PC-9 (cell line): ENCODE results near the gene ANXA3. TPM values are rescaled to one million over a fixed set of nuclear protein-coding genes. Genes with fewer than 3 reads are reported as not detected.

ENCODE experiments used
- BruUV-seq: library from RNA; stranded (reverse); fragments of 400-500 nt; replicated peaks from 2 replicates; lab custom pipeline; 2021; lab: Mats Ljungman, UMichigan
- CTCF ChIA-PET: fragments of 300-600 bp; sonication (Branson Sonifier 250); formaldehyde crosslinking; loops from one replicate; lab custom pipeline; 2022; ENCODE audit warnings: antibody characterized with exemption; lab: Charles Lee
- POLR2A ChIA-PET: fragments of 300-600 bp; sonication (Branson Sonifier 250); formaldehyde crosslinking; loops from one replicate; lab custom pipeline; 2022; ENCODE audit warnings: antibody characterized with exemption; ENCODE audit not compliant: unreplicated experiment; lab: Charles Lee
- DNase-seq, 2 experiments: peaks; one replicate each; pipeline versions ENCODE4 v3.0.0 to v3.0.0-alpha.2; 2015 to 2022; ENCODE audit warnings: mixed read lengths in 1 of 2
- H2AFZ ChIP-seq: fragments of 200-600 bp; sonication (generic); 2 replicates; pipeline ENCODE4 v1.8.1; 2017; ENCODE audit warnings: antibody characterized with exemption
- H3F3A ChIP-seq: fragments of 200-600 bp; sonication (generic); 2 replicates; pipeline ENCODE4 v1.8.1; 2017; ENCODE audit warnings: antibody characterized with exemption, mild to moderate bottlenecking, low read depth; ENCODE audit not compliant: insufficient read depth
- H3K27ac ChIP-seq: fragments of 200-600 bp; sonication (generic); 2 replicates; pipeline ENCODE4 v1.6.1; 2016; ENCODE audit warnings: mixed run types
- H3K27me3 ChIP-seq: fragments of 200-600 bp; sonication (generic); 2 replicates; pipeline ENCODE4 v1.6.1; 2016; ENCODE audit warnings: low read depth, mixed run types; ENCODE audit not compliant: insufficient read depth
- H3K36me3 ChIP-seq: fragments of 200-600 bp; sonication (generic); 2 replicates; pipeline ENCODE4 v1.6.1; 2016; ENCODE audit warnings: low read depth, mixed run types
- H3K4me1 ChIP-seq: fragments of 200-600 bp; sonication (generic); replicated peaks from 2 replicates; pipeline ENCODE4 v1.6.1; 2016; ENCODE audit warnings: mixed run types; ENCODE audit not compliant: insufficient read depth
- H3K4me2 ChIP-seq: fragments of 200-600 bp; sonication (generic); 2 replicates; pipeline ENCODE4 v1.6.1; 2017; ENCODE audit warnings: mixed run types
- H3K4me3 ChIP-seq: fragments of 200-600 bp; sonication (generic); 2 replicates; pipeline ENCODE4 v1.6.1; 2016; ENCODE audit warnings: mixed run types
- H3K79me2 ChIP-seq: fragments of 200-600 bp; sonication (generic); 2 replicates; pipeline ENCODE4 v1.6.1; 2017; ENCODE audit warnings: low read depth, mixed run types
- H3K9me2 ChIP-seq: fragments of 200-600 bp; sonication (generic); 2 replicates; pipeline ENCODE4 v1.8.1; 2017; ENCODE audit warnings: mild to moderate bottlenecking; ENCODE audit not compliant: insufficient read depth
- H3K9me3 ChIP-seq: fragments of 200-600 bp; sonication (generic); 2 replicates; pipeline ENCODE4 v1.8.1; 2016; ENCODE audit warnings: low read depth; ENCODE audit not compliant: insufficient read depth
- H4K20me1 ChIP-seq: fragments of 200-600 bp; sonication (generic); 2 replicates; pipeline ENCODE4 v1.8.1; 2017; ENCODE audit not compliant: insufficient read depth
- CTCF ChIP-seq: fragments of 200-600 bp; sonication (generic); conservative IDR thresholded peaks from 2 replicates; pipeline ENCODE4 v1.6.1; 2017; ENCODE audit warnings: mixed run types, antibody characterized with exemption, mild to moderate bottlenecking, moderate library complexity
- EZH2 ChIP-seq: fragments of 200-600 bp; sonication (generic); IDR thresholded peaks from 2 replicates; pipeline ENCODE4 v1.8.0; 2017; ENCODE audit warnings: antibody characterized with exemption, low read depth
- intact Hi-C: fragments of 100-400 bp; cut with micrococcal nuclease; formaldehyde crosslinking; loops from one replicate; pipeline ENCODE4 v1.10.0; 2022; ENCODE audit not compliant: unreplicated experiment
- total RNA-seq: library from RNA; stranded (reverse); gene quantifications from 2 replicates; pipeline ENCODE4 v1.2.3, GENCODE V29; 2021

ANXA3 gene
- total RNA-seq, 1 experiment from 2014 or later: 140 TPM

GRCh38 chr4:78510108-78510507 lies 41.5 kb upstream of the ANXA3 start:
- H4K20me1 ChIP-seq: no peaks in the 10 kb centered on the region
- H3K79me2 ChIP-seq: no peaks in the 10 kb centered on the region
- no TSS peak for BruUV-seq
- no peak overlapping the region for H3K27ac ChIP-seq
- H3K9me2 ChIP-seq: no peaks in the 10 kb centered on the region
- H3K9me3 ChIP-seq: no peaks in the 10 kb centered on the region
- intact Hi-C loops: no loop called here
- TF ChIP-seq CTCF (no peak), EZH2 (no peak)
- H3K4me3 ChIP-seq: no peak overlapping the region
- ChIA-PET POLR2A (no interaction called here), CTCF (no interaction called here)
- no peak overlapping the region for H3K4me2 ChIP-seq
- H3K27me3 ChIP-seq: no peaks in the 10 kb centered on the region
- H3F3A ChIP-seq: no peaks in the 10 kb centered on the region
- H3K36me3 ChIP-seq: no peaks in the 10 kb centered on the region
- no peaks in the 10 kb centered on the region for H3K4me1 ChIP-seq
- H2AFZ ChIP-seq: no peak overlapping the region
- no peak for DNase-seq

- Histone ChIP-seq H2AFZ (no peak overlapping the region), H3K4me3 (no peak overlapping the region), H4K20me1 (no peaks in the 10 kb centered on the region), H3K36me3 (no peaks in the 10 kb centered on the region), H3K4me1 (no peaks in the 10 kb centered on the region), H3K79me2 (no peaks in the 10 kb centered on the region), H3K27ac (no peak overlapping the region), H3K4me2 (no peak overlapping the region), H3K9me2 (no peaks in the 10 kb centered on the region), H3K9me3 (no peaks in the 10 kb centered on the region), H3F3A (no peaks in the 10 kb centered on the region), H3K27me3 (no peaks in the 10 kb centered on the region)
- no peak for TF ChIP-seq CTCF
- TF ChIP-seq EZH2: no peak
- no TSS peak for BruUV-seq
- intact Hi-C loops: no loop called here
- ChIA-PET POLR2A (no interaction called here), CTCF (no interaction called here)
- no peak for DNase-seq
These were observed 40.9 kb upstream of the ANXA3 start for GRCh38 chr4:78510681-78511080.

- Histone ChIP-seq H3F3A (no peaks in the 10 kb centered on the region), H3K9me3 (no peaks in the 10 kb centered on the region), H2AFZ (no peak overlapping the region), H3K27me3 (no peaks in the 10 kb centered on the region), H3K4me3 (no peak overlapping the region), H3K36me3 (no peaks in the 10 kb centered on the region), H4K20me1 (no peaks in the 10 kb centered on the region), H3K9me2 (no peaks in the 10 kb centered on the region), H3K4me1 (no peaks in the 10 kb centered on the region), H3K4me2 (no peak overlapping the region), H3K79me2 (no peaks in the 10 kb centered on the region), H3K27ac (no peak overlapping the region)
- no TSS peak for BruUV-seq
- no peak for DNase-seq
- CTCF ChIA-PET: no interaction called here
- TF ChIP-seq CTCF: no peak
- no peak for TF ChIP-seq EZH2
- intact Hi-C loops: no loop called here
- POLR2A ChIA-PET: interaction anchor here (0.7 kb wide), 1 partner anchor 330 kb away, joined by 5 read pairs; no protein-coding TSS in a partner anchor
These were observed 39.1 kb upstream of the ANXA3 start for GRCh38 chr4:78512357-78512920.
